ENCODE data around the gene TMEM203.

TMEM203 gene

GRCh38 chr9:137176302-137177182, 28.9 kb downstream of the TMEM203 start:
- no peak for DNase-seq

- no peak for DNase-seq
These were observed 30.0 kb downstream of the TMEM203 start for GRCh38 chr9:137175345-137175961.

GRCh38 chr9:137174722-137175293, 30.6 kb downstream of the TMEM203 start:
- no peak for DNase-seq

- DNase-seq, result no peak
These were observed 31.4 kb downstream of the TMEM203 start for GRCh38 chr9:137173796-137174664.

DNA sequence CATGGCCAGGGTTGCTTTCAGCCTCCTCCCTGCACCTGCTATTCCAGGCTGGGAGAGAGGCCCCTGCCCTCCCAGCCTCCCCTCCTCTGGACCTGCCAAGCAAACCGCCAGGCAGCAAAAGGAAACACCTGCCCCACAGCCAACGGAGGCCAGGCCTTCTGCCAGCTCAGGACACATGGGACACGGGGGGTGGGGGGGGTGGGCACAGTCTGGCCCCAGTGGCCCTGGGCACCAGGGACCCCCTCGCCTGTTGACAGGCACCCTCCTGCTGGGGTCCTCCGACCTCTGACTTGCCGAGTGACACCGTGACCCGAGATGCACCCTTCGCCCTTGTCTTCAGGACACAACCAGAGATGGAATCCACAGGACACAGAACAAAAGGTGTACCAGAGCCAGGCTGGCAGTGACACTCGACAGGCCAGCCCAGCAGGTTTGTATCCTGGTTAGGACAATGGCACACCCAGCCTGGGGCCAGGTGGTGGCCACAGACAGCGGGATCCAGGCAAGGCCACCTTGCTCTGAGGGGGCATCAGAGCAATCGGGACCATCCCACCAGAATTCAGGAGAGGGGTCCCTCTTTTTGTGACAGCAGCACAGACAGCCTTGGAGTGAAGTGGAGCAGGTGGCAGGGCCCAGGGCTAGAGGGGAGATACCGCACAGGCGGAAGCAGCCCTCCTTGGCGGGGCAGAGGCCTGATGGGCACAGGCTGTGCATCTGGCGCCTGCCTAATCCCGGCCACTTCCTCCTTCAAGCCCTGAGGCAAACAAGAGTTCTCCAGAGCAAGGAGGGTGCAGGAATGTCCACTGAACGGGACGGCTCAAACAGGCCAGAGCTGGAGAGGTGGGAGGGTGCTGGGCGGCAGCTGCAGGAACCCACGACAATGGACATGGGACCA, 32.3 kb downstream of the TMEM203 start:
- DNase-seq, result no peak

DNA sequence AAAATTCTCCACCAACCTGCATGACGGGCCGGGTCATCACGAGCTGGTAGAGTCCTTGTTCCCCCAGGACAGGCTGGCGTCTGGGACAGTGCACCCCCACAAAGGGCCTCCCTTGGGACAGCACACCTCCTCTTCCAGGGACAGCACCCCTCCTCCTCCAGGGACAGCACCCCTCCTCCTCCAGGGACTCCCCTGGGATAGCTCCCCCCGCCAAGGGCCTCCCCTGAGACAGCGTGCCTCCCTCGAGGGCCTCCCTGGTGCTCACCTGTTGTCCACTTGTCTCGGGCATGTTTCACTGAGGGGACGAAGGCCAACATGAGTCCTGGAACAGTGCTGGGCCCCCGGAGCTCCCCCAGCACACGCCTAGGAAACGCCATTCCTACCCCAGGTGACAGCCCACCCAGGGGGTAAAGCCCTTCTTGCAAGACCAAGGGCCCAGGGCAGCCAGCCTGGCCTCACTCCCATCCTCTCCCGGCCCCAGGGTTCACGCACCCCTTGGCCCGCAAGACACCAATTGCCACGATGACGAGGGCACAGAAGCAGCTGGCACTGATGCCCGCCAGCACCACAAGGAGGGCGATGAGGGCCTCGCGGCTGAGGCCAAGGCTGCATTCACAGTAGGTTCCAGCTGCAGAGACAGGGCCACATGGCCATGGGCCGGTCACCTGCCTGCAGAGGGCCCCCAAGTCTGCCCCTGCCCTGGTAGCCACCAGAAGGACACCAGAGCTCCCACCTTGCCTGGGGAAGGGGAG, 34.1 kb downstream of the TMEM203 start:
- no peak for DNase-seq

GRCh38 chr9:137170486-137171148, 34.8 kb downstream of the TMEM203 start:
- DNase-seq, result no peak

DNA sequence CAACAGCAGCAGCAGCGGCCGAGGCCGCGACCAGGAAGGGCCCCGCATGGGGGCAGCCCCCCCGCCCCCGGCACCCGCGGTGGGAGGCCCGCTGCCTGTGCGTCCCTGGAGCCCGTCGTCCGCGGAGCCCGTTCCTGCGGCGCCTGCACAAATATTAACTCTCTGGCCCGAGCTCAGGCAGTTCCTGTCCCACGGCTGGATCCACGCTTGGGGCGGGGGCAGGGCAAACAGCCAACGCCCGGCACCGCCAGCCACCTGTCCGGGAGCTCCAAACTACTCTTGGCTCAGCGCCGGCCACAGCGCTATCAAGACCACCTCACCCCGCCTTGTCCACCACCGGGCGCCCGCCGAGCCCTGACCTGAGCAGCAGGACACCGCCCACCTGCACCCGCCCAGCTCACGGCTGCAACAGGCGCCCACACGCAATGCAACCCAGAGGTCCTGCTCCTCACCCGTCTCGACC, 35.5 kb downstream of the TMEM203 start, which contains the start of gene LRRC26:
LRRC26 (minus strand) TSS at position 156 of the 463 bp plus-strand sequence; CDS start at position 48, 108 bp downstream.
- no peak for DNase-seq

- no peak for DNase-seq
These were observed 36.3 kb downstream of the TMEM203 start for GRCh38 chr9:137168904-137169856.

- DNase-seq, result no peak
These were observed 36.9 kb downstream of the TMEM203 start for GRCh38 chr9:137168573-137168903.

GRCh38 chr9:137167747-137168572, 37.5 kb downstream of the TMEM203 start:
- no peak for DNase-seq

- no peak for DNase-seq
These were observed 38.1 kb downstream of the TMEM203 start for GRCh38 chr9:137167277-137167746.

DNA sequence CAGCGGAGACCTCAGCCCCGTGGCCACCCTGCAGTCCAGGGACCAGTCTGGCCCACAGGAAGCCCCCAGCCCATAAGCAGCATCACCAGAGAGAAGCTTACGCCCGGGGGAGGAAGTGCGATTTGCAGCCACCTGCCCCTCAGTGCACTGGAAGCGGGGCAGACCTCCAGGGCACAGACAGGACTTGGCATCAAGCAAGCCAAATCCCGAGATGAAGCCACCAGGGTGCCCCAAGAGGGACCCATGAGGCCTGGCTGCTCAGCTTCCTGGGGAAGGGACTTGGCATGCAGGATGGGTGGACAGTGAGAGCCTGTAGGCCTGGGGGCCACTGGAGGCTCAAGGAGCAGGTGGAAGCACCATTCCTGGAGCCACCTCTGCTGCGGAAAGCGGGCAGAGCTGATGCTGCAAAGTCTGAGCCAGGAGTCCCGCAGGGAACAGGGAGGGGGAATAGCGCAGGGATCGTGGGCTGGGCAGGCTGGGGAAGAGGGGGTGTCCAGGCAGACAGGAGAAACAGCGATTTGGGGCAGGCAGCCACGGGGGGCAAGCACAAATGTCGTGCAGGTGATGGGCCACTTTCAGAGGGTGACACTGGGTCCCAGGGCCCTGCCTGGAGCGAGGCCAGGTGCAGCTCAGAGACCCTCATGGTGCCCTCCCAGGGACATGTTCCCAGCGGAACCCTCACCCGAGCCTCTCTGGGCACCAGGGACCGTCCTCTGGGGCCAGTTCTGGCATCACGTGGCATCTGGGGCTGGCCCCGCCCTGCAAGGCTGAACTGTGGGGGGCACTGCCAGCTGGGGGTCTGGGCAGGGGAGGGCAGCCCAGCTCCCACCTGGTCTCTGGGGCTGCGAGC, 38.8 kb downstream of the TMEM203 start:
- no peak for DNase-seq

DNA sequence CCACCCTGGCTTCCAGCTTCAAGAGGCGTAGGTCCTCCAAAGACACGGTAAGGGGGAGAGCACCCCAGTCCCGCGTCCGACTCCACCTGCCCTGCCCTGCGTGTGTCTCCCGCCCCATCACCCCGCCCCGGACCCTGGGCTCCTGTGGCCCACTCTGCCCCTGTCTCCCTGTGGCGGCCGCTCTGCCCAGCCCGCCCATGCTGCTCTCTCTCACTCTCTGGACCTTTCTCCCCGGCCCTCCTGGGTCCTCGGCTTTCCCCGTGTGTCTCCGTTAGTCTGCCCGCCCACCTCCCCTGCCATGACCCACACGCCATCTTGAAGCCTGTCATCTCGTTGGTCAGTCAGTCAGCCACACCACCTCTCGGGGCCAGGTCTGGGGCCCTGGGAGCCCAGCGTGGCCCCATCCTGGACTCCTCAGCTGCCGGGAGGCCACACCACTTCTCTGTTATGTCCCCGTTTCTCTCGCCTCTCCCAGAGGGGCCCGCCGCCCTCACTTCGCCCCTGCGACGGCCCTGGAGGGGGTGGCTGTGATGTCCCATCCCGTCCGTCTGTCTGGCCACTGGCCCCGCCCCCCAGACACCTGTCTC, 40.1 kb downstream of the TMEM203 start:
- no peak for DNase-seq

- DNase-seq, result no peak
These were observed 40.8 kb downstream of the TMEM203 start for GRCh38 chr9:137164370-137165249.

GRCh38 chr9:137163805-137164204, 41.6 kb downstream of the TMEM203 start:
- no peak for DNase-seq

Measured in right hindlimb (tissue), 1 donor.